ENCODE data around the gene PROK2. TPM values are rescaled to one million over a fixed set of nuclear protein-coding genes. Genes with fewer than 3 reads are reported as not detected.

The PROK2 gene
- total RNA-seq, 1 experiment from 2014 or later = 1.4 TPM

DNA sequence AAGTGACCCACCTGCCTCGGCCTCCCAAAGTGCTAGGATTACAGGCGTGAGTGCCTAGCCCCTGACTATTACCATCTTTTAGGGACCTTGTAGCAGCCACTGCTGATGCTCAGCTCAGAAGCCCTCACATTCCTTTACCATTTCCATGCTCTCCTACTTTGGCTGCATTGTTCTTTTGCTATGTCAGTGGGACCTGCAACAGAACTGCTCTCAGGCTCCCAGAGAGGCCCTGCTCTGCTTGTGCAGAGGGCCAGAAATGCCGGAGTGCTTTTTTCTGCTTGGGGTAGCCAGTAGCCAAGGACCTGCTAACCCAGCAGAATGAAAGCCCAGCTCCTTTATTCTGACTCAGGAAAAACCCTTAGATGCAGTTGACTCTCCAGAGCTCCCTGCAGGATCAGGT, 18.3 kb upstream of the PROK2 start:
- no peak overlapping the region for H3K4ac ChIP-seq (ENCODE audit: low read depth, low read length)
- H2BK5ac ChIP-seq (ENCODE audit: insufficient read length, low read length) = no peak overlapping the region
- no peak overlapping the region for H2BK15ac ChIP-seq (ENCODE audit: low read depth, low read length)
- H3K27me3 Mint-ChIP-seq (ENCODE audit: low read depth) = no peaks in the 10 kb centered on the region; the same call in 1 of the 2 replicates
- H3K79me1 ChIP-seq (ENCODE audit: insufficient read depth, low read depth, low read length, poor library complexity, severe bottlenecking) = no peaks in the 10 kb centered on the region
- TF ChIP-seq, protein P1, sequence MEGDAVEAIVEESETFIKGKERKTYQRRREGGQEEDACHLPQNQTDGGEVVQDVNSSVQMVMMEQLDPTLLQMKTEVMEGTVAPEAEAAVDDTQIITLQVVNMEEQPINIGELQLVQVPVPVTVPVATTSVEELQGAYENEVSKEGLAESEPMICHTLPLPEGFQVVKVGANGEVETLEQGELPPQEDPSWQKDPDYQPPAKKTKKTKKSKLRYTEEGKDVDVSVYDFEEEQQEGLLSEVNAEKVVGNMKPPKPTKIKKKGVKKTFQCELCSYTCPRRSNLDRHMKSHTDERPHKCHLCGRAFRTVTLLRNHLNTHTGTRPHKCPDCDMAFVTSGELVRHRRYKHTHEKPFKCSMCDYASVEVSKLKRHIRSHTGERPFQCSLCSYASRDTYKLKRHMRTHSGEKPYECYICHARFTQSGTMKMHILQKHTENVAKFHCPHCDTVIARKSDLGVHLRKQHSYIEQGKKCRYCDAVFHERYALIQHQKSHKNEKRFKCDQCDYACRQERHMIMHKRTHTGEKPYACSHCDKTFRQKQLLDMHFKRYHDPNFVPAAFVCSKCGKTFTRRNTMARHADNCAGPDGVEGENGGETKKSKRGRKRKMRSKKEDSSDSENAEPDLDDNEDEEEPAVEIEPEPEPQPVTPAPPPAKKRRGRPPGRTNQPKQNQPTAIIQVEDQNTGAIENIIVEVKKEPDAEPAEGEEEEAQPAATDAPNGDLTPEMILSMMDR (conservative IDR thresholded peaks at IDR 0.05) = no peak
- no peak overlapping the region for H3T11ph ChIP-seq (ENCODE audit: low read length)
- no peak overlapping the region for H3K14ac ChIP-seq (ENCODE audit: insufficient read depth, low read length)
- no peak overlapping the region for H3K9ac ChIP-seq (ENCODE audit: extremely low read depth, insufficient read length, low read length)
- H4K8ac ChIP-seq (replicated peaks; ENCODE audit: insufficient read length, low read depth, low read length) = no peak overlapping the region
- no peak overlapping the region for H2BK120ac ChIP-seq (ENCODE audit: low read depth, low read length, poor library complexity, severe bottlenecking)
- H3K23ac ChIP-seq (ENCODE audit: insufficient read length, low read depth, low read length) = no peak overlapping the region
- H3K27ac ChIP-seq (ENCODE audit: insufficient read length, low read depth, low read length) = no peak overlapping the region
- no peak overlapping the region for H3K56ac ChIP-seq (ENCODE audit: insufficient read length, low read depth, low read length)
- no peak overlapping the region for H4K91ac ChIP-seq (ENCODE audit: insufficient read length, low read depth, low read length)
- H2AK5ac ChIP-seq (ENCODE audit: insufficient read length, low read length) = no peak overlapping the region
- H2BK20ac ChIP-seq (ENCODE audit: low read depth, low read length, poor library complexity, severe bottlenecking) = no peak overlapping the region
- H3K23me2 ChIP-seq (ENCODE audit: insufficient read length, low read depth, low read length, poor library complexity, severe bottlenecking) = no peaks in the 10 kb centered on the region
- no peak overlapping the region for H2AFZ ChIP-seq (ENCODE audit: low read length)
- no peaks in the 10 kb centered on the region for H3K36me3 Mint-ChIP-seq (ENCODE audit: insufficient read depth in 1 of 3, low read depth in 3 of 3)
- no peaks in the 10 kb centered on the region for H4K20me1 ChIP-seq (ENCODE audit: control insufficient read depth, insufficient read depth, insufficient read length)
- H3K18ac ChIP-seq (ENCODE audit: insufficient read length, low read depth, low read length) = no peak overlapping the region
- no peaks in the 10 kb centered on the region for H3K79me2 ChIP-seq (ENCODE audit: insufficient read depth, low read length)
- 0 out of 7 replicates have a peak overlapping the region, but pooled peaks of 1 of the 3 experiments have one; percentile 20 for H3K27ac Mint-ChIP-seq
- H3K27me3 ChIP-seq (ENCODE audit: insufficient read depth, low read length) = no peaks in the 10 kb centered on the region
- peaks cover 40 to 44% of the 10 kb centered on the region in 2 experiments for H3K4me1 Mint-ChIP-seq
- H3K4me1 ChIP-seq (ENCODE audit: insufficient read depth, low read length) = peaks cover 6% of the 10 kb centered on the region; the same call in 1 of the 2 replicates
- DNase-seq = no peak
- no CpG with 5 or more reads among the region's 3 CpGs for WGBS (ENCODE audit: extremely low coverage, insufficient read length, low lambda C conversion rate)
- no peak overlapping the region for H2BK12ac ChIP-seq (ENCODE audit: insufficient read length, low read depth, low read length)
- no peaks in the 10 kb centered on the region for H3K9me3 ChIP-seq (ENCODE audit: control insufficient read depth, low read depth, low read length)
- no peak overlapping the region for H3K4me2 ChIP-seq (ENCODE audit: insufficient read depth, insufficient read length, low read length)
- H4K5ac ChIP-seq (ENCODE audit: insufficient read length, low read depth, low read length) = no peak overlapping the region
- no peak overlapping the region for H3K4me3 Mint-ChIP-seq
- no peaks in the 10 kb centered on the region for H3K9me3 Mint-ChIP-seq

Data from H9 (cell line).